Endothelial cell of umbilical vein (primary cell): Measurements from ENCODE around the gene MUC20.

Experiments
- POLR2A ChIP-seq: IDR thresholded peaks from 2 replicates; pipeline ENCODE4 v1.6.1; 2012; ENCODE audit warnings: low read depth, mild to moderate bottlenecking, control low read depth, low read length
- POLR2AphosphoS5 ChIP-seq: IDR thresholded peaks from 2 replicates; pipeline ENCODE4 v1.6.1; 2012; ENCODE audit warnings: low read depth, mild to moderate bottlenecking, control low read depth, low read length, moderate library complexity; ENCODE audit not compliant: insufficient read depth
- TF ChIP-seq, protein P1 (sequence below), 2 donors: IDR thresholded peaks; 1 replicate in 1 of 2; 2 replicates in 1 of 2; pipeline ENCODE4 v1.5.1; 2011; ENCODE audit warnings: low read length in 2 of 2, mild to moderate bottlenecking in 2 of 2, moderate library complexity in 2 of 2, control low read depth in 1 of 2, inconsistent platforms in 1 of 2, low read depth in 1 of 2; ENCODE audit not compliant: insufficient read depth in 1 of 2; ENCODE audit errors: extremely low read depth in 1 of 2

GRCh38 chr3:195760345-195761122 lies 39.8 kb downstream of the MUC20 start:
- TF ChIP-seq, protein P1, sequence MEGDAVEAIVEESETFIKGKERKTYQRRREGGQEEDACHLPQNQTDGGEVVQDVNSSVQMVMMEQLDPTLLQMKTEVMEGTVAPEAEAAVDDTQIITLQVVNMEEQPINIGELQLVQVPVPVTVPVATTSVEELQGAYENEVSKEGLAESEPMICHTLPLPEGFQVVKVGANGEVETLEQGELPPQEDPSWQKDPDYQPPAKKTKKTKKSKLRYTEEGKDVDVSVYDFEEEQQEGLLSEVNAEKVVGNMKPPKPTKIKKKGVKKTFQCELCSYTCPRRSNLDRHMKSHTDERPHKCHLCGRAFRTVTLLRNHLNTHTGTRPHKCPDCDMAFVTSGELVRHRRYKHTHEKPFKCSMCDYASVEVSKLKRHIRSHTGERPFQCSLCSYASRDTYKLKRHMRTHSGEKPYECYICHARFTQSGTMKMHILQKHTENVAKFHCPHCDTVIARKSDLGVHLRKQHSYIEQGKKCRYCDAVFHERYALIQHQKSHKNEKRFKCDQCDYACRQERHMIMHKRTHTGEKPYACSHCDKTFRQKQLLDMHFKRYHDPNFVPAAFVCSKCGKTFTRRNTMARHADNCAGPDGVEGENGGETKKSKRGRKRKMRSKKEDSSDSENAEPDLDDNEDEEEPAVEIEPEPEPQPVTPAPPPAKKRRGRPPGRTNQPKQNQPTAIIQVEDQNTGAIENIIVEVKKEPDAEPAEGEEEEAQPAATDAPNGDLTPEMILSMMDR (IDR thresholded peaks at IDR 0.05; ENCODE audit: extremely low read depth in 1 of 2, insufficient read depth in 1 of 2, low read depth in 1 of 2, low read length in 2 of 2) = no peak
- TF ChIP-seq POLR2AphosphoS5 (no peak), POLR2A (no peak)
